Muscle of arm (tissue), 12 donors: ENCODE data around the gene PRR36. TPM values are rescaled to one million over a fixed set of nuclear protein-coding genes. Genes with fewer than 3 reads are reported as not detected.

Experiments used
- DNase-seq: peaks from one replicate; pipeline ENCODE4 v3.0.0-alpha.2; 2013
- polyA plus RNA-seq, 12 donors: library from polyadenylated mRNA; unstranded; fragments of 120-200 nt; gene quantifications; one replicate each; pipeline ENCODE4 v1.2.1, GENCODE V29; 2013; ENCODE audit not compliant: insufficient read length in 12 of 12

Gene PRR36
- polyA plus RNA-seq, 12 donors, result 0.16 to 2.9 (median 0.22) TPM; not detected in 1

DNA sequence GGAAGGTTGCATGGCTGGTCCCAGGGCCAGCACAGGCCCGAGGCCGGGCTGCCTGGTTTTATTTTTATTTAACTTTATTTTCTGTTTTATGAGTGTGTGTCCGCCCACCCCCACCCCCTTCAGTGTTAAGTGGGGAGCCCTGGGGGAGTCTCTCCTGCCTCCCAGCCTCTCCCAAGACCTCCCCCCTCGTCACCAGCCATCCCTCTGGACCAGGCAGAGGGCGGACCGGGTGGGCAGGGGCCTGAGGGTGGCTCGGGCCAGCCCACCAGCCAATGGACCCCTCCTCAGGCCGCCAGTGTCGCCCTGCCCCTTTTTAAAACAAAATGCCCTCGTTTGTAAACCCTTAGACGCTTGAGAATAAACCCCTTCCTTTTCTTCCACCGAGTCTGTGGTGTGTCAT is 39.9 kb upstream of the PRR36 start:
- no peak for DNase-seq

DNA sequence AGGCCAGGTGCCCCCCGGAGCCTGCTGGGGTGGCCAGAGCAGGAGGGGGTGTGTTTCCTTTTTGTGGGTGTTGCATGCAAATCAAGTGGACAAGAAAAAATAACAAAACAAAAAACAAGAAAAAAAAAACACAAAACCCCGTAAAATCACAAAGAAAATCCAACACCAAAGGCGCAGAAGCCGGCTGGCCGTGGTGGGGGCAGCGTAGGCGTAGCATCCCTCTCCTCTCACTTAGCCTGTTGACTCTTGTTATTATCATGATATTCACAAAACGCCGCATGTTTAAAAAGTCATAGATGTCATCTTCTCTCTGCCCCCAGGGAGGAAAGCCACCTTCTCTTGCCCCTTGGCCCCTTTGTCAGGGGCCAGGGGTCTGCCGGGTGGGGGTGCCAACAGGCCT is 39.5 kb upstream of the PRR36 start:
- no peak for DNase-seq

DNA sequence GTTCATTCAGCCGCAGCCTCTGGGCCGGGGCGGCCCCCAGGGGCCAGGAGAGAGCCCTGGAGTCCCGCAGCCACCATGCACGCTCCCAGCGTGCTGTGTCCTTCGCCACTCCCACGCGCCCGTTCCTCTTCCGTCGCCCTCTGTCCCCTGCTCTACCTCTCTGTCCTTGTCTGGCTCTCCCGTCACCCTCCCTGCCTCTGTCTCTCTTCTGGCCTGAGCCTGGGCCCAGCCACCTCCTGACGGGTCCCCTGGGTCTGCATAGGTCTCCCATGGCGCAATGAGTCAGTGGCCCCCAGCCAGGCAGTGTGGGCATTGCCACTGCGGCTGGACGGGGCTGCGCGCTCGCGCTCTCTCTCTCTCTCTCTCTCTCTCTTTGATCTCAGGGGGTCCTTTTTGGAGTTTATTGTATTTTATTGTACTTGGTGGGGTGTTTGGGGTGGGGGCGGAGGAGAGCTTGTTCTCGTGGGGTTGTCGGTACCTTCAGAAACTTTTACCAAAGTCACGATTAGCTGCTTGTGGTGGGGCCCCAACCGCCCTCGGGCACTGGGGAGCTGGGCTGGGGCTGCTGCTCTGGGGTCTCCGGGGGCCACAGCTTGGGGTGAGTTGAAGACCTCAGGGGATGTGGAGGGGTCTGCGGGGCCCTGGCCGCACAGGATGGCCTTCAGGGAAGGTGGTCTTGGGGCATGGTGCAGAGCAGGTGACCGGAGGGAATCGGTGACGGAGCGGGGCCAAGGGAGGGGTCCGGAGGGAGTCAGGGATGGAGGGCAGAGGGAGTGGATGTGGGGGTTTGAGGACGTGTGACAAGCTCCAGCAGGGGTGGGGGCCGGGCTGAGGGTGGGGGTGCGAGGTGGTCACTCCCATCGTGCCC is 38.7 kb upstream of the PRR36 start:
- DNase-seq, result no peak

DNA sequence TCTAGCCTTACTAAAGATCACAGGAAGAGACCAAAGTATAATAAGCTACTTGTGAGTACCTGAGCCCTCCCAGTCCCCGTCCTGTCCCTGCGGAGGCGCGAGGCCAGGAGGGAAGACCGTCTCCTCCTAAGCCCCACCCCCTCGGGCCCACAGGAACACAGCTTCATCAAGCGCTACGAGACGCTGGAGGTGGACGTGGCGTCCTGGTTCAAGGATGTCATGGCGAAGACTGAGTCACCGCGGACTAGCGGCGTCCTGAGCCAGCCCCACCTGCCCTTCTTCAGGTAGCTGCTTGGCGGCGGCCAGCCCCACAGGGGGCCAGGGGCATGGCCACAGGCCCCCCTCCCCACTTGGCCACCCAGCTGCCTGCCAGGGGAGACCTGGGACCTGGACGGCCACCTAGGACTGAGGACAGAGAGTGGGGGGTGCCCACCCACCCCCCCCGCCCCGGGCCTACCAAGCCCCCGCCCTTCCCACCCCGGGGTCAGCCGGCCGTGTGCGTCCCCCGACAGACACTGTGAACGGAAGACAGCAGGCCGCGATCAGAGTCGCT is 38.0 kb upstream of the PRR36 start:
- no peak for DNase-seq

DNA sequence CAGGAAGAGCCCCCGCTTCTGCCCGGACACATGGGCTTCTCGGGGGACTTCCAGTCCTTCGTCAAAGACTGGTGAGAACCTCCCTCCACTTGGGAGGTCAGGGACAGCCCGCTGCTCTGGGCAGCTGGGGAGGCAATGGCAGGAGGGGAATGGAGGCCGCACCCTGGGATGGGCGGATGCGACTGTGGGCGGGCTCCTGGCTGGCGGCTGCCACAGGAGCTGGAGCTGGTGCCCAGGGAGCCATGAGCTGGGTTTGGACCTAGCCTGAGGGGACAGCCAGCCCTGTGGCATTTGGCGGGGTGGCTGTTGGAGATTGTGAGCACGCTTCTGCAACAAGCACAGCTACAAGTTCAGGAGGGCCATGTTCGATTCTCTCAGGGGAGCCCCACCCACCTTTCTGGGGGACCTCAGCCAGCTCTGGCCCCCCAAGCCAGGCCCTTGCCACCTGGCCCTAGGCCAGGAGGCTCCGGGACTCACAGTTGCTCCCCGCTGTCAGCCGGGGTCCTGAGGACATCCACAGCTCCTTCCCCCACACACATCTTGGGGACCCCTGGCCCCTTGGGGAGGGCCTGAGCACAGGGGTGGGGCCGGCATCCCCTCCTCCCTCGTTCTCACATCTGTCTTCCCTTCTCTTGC is 37.4 kb upstream of the PRR36 start:
- DNase-seq, result no peak

DNA sequence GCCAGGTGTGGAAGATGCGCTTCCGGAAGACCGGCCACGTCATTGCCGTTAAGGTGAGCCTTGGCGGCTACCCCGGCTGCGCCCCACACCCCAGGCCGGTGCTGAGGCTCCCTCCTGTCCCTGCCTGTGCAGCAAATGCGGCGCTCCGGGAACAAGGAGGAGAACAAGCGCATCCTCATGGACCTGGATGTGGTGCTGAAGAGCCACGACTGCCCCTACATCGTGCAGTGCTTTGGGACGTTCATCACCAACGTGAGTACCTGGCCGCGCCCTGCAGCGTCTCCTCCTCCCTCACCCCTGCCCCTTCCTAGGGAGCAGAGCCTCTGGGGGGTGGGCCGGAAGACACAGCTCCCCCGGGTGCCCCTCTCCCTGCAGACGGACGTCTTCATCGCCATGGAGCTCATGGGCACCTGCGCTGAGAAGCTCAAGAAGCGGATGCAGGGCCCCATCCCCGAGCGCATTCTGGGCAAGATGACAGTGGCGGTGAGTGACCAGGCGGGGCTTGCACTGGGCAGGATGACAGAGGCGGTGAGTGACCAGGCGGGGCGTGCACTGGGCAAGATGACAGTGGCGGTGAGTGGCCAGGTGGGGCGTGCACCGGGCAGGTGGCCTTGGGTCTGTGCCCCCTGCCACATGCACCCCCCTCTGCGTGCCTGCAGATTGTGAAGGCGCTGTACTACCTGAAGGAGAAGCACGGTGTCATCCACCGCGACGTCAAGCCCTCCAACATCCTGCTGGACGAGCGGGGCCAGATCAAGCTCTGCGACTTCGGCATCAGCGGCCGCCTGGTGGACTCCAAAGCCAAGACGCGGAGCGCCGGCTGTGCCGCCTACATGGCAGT is 36.4 kb upstream of the PRR36 start:
- DNase-seq, result no peak

DNA sequence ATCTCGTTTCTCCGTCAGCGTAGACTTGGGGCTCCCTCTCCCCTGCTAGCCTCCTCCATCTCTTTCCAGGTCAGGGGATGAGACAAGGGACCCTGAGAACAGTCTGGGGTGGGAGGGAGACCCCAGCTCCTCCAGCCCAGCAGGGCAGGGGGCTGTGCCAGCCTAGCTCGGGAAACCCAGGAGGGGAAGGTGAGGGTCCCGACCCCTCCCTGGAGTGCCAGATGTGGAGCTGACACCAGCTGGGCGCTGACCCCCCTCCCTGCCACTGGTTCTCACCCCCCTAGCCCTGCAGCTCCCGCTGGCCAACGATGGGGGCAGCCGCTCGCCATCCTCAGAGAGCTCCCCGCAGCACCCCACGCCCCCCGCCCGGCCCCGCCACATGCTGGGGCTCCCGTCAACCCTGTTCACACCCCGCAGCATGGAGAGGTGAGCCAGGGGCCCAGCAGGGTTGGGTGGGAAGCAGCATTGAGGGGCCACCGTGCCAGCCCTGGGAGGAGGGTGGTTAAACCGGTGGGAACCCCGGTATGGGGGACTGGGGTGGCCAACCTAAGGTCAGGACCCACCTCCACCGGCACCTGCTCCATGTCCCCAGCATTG is 35.4 kb upstream of the PRR36 start:
- DNase-seq, result no peak

DNA sequence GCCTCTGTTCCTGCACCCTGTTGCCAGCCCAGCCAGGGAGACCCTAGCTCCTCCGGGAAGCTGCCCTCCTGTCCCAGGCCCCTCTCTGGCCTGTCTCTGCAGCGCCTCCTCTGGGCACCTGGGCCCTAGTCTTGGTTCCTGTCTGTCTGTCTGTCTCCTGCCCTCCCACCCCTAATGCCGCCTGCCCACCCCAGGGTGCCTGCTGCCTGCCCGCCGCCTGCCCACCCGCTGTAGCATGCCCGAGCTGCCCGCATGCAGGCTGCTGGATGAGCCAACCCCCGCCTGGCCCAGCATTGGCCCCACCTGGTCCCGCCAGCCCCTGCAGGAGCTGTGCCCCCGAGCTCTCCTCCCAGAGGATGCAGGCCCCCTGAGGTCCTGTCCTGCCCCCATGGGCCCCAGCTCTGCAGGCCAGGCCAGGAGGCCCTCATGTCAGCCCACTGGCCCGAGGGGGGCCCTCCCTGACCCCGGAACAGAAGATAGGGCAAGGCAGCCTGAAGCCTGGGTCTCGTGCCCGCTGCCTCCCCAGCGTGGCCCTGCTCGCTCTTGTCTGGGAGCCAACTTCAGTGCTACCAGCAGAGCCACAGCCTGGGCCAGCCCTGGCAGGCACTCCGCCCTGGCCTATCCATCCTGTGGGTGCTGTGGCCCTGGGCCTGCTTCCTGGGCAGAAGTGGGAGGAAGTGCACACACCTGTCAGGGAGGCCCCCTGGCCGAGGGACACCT is 34.7 kb upstream of the PRR36 start:
- no peak for DNase-seq

DNA sequence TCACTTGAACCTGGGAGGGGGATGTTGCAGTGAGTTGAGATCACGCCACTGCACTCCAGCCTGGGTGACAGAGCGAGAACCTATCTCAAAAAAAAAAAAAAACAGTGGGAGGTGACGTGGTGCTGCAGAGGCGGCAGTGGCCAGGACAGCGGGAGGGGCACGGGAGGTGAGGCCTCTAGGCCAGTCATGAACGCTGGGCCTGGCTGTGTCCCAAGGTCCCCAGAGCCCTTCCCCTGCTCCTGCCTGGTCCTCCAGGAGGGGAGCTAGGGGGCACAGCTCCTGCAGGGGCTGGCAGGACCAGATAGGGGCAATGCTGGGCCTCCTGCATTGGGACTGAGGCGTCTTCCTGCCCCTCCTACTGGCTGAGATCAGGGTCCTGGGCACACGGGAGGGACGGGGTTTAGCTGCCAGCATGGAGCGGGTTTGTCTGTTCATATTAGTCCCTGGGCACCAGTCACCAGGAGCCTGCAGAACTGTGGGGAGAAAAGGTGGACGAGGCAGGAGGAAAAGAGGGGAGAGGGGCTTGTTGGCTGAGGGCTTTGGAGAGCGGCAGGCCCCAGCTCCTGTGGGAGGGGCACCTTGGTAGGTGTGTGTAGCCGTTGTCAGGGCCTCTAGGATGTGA is 34.0 kb upstream of the PRR36 start:
- no peak for DNase-seq

DNA sequence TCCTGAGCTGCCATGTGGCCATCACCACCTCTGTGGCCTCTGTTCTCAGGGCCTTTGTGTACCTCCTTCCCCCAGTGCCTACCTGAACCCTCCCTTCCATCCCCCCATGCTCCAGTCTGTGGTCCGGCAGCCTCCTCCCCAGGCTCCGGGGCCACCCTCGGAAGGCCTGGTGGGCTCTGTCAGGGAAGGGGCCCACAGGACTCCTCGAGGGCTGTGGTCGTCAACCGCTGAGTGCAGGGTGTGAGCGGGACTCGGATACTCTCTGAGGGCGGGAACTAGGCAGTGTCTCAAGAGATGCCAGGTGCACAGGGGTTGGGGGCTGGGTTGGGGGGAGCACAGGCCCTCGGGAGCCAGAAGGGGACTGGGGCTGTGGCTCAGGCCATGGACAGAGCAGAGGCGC is 33.4 kb upstream of the PRR36 start:
- DNase-seq, result no peak

DNA sequence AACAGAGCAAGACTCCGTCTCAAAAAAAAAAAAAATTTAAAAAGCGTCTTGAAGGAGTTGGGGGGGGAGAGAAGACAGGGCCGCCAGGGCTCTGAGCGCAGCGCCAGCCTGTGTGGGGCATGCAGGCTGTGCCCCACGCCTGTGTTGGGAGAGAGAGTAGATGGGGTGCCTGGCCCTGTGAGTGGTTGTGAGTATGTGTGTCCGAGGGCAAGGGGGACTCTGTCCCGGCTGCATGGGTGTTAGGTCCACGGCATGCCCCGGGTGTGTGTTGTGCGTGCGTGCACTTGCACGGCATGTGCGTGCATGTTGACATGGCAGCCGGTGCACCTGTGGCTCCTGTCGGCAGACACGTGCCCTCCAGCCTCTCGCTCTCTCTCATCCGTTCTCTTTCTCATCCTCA is 32.9 kb upstream of the PRR36 start:
- DNase-seq, result no peak

DNA sequence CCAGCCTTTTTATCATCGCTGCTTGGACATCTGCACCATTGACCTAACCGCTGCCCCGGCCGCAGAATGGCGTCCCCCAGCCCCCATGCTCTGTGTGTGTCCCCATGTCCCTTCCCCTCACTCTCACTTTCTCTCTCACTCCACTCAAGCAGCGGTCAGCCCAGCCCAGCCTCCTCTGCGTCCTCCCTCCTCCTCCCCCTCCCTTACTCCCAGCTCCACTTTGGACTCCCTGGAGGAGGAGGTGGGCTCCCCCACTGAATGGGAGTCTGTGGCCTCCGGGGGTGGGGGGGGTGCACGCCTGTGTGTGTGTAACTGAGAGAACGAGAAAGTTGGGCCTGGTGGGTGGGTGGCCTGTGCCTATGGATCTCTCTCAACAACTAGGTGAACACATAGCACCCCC is 31.7 kb upstream of the PRR36 start:
- DNase-seq, result no peak

DNA sequence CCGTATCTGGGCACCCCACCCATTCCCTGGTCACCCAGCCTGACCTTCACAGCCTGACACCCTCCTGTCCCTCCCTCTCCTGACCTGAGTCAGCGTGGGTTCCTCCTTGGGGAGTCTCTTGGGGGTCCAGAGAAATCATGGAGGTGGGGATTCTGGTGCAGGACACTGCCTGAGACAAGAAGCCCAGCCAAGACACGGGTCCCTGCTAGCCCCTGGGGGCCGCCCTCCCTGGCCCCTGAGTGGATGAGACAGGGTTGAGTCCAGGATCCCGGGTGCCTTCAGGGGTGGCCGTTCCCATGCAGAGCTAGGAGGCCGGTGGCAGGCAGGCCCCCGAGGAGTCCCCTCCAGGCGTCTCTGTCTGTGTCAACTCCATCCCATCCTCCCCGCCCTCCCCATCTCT is 31.1 kb upstream of the PRR36 start:
- DNase-seq, result no peak

DNA sequence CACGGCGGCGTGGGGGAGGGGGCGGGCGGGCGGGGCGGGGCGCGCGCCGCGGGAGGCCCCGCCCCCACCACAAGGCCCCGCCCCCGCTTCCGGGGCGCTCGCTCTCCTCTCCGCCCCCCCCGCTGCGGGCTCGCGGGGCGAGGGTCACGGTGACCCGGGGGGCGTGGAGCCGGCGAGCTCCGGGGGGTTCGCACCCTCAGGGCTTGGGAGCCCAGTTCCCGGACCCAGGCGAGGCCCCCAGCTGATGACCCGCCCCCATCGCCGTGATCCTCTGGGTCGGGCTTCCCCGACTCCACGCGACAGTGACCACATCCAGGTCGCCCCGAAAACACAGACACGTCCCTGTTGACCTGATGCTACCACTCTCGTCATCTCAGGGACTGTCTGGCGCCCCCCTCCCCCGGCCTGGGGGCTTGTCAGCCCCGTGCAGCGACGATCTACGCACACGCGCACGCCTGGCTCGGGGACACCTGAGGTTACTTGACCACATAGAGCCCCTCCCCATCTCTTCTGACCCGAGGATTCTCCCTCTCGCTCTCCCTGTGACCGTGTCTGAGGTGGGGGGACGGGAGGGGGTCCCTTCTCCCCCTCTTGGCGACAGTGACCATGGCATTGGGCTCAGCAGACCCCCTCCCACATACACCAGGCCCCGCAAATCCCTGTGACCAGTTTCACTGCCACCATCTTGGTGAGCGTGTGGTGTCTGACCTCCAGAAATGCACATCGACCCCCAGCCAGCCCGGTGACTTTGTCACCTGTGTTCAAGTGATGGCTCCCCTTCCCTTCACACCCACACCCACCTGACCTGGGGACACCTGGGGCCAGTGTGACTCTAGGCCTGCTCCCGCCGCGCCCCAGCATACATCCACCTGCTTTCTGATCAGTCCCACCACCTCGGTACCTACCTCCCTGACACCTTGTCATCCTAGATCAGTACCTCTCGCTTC is 30.2 kb upstream of the PRR36 start:
- no peak for DNase-seq

DNA sequence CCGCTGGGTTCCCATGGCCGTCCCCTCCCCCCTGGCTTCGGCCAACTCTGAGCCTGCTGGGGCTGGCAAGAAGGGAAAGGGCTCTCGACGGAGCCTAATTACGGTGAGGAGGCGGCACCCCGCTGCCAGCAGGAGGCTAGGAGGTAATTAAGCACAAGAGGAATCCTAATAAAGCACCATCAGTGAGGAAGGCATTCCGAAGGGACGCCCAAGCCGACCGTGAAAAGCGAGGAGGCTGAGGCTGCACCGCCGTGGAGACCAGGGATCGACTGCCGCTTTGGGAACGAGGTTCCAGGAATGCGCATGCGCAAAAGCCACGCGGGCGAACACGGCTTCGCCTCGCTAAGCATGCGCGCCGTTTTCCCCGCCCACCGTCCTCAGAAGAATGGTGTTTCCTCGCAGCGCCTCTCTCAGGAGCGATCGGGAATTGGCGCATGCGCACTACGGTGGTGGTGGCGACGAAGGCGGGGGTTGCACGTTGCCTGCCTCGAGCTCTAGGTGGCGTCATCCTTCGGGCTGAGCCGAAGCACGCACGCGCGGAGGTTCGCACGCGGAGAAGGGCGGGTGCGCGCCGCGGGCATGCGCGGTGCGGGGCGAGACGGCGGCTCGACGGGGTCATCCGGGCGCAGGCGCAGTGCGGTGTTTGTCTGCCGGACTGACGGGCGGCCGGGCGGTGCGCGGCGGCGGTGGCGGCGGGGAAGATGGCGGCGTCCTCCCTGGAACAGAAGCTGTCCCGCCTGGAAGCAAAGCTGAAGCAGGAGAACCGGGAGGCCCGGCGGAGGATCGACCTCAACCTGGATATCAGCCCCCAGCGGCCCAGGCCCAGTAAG is 29.3 kb upstream of the PRR36 start, which contains the start of gene MAP2K7:
MAP2K7 (plus strand) TSS at position 634 of the 830 bp plus-strand sequence; CDS start at position 702, 68 bp downstream.
- DNase-seq, result peak; percentile 100

DNA sequence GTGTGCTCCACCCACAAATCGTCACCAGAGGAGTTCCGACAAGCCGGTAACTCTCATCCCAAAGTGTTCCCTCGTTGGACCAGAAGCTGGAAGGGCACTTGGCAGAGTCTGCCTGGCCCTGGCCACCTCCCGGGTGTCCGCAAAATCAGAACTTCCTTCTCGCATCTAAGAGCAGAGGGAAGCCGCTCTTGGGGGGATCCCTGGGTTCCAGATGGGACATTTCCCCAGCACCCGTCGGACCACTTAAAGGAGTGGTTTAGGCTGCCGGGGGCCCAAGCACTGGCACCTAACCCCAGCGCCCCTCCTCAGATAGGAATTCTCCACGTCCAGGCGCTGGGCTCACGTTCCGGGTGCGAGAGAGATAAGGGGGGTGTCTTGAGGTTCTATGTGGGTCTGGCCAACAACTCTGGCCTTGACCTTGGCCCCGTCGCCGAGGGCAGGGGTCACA is 28.6 kb upstream of the PRR36 start:
- DNase-seq, result no peak

DNA sequence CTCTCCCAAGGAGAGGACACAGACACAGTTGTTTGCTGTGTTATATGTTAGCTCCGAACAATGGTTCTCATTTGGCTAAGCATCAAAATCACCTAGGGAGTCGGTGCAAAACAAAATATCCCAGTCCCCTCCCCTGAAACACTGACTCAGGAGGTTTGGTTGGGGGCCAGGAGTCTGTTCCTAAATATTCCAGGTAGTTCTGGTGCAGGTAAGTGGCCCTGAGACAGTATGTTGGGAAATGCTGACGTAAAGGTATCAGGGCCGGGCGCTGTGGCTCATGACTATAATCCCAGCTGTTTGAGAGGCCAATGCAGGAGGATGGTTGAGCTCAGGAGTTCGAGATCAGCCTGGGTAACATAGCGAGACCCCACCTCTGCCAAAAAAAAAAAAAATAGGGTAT is 27.1 kb upstream of the PRR36 start:
- DNase-seq, result no peak

DNA sequence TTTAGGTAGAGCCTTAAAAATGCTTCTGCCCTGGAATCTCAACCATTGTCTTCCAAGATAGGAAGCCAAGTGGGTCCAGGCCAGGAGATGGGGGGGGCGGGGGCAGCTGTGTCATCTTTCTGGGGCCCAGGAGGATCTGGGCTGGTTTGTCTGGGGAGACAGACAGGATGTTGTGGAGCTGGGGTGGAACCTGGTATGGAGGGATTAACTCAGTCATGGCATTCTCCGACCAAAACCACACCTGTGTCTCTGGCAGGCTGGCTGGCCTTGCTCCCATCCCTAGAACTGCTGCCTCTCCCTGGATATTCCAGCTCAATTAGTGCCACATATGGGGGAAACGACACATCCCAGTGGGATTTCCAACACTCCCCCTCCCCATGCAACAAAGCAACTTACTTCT is 26.7 kb upstream of the PRR36 start:
- DNase-seq, result no peak
